GM23338 (cell line): ENCODE data around the gene DTNA. TPM values are rescaled to one million over a fixed set of nuclear protein-coding genes. Genes with fewer than 3 reads are reported as not detected.

ENCODE experiments used
- ATAC-seq: fragments of 200-7000 bp; cut with Tn5 transposase; 3 replicates; pipeline ENCODE4 v1.9.1; 2020
- DNase-seq: peaks from one replicate; pipeline ENCODE4 v3.0.0-alpha.2; 2015; ENCODE audit warnings: low spot score
- H2AFZ ChIP-seq: fragments of 200-600 bp; sonication (generic); 2 replicates; pipeline ENCODE4 v1.8.0; 2016; ENCODE audit warnings: antibody characterized with exemption, mild to moderate bottlenecking, moderate library complexity
- H3F3A ChIP-seq: fragments of 200-600 bp; sonication (generic); replicated peaks from 2 replicates; pipeline ENCODE4 v1.8.0; 2017; ENCODE audit warnings: antibody characterized with exemption, mixed run types, low read depth
- H3K27ac ChIP-seq: fragments of 200-600 bp; sonication (generic); 2 replicates; pipeline ENCODE4 v1.6.1; 2016; ENCODE audit warnings: low read depth
- H3K27me3 ChIP-seq: fragments of 200-600 bp; sonication (generic); 2 replicates; pipeline ENCODE4 v1.8.0; 2016; ENCODE audit warnings: mild to moderate bottlenecking, mixed run types, moderate library complexity; ENCODE audit not compliant: insufficient read depth
- H3K36me3 ChIP-seq: fragments of 200-600 bp; sonication (generic); 2 replicates; pipeline ENCODE4 v1.8.0; 2016; ENCODE audit warnings: mild to moderate bottlenecking; ENCODE audit not compliant: insufficient read depth
- H3K4me1 ChIP-seq: fragments of 200-600 bp; sonication (generic); 2 replicates; pipeline ENCODE4 v1.8.0; 2016; ENCODE audit warnings: mild to moderate bottlenecking, moderate library complexity; ENCODE audit not compliant: insufficient read depth
- H3K4me2 ChIP-seq: fragments of 200-600 bp; sonication (generic); 2 replicates; pipeline ENCODE4 v1.7.1; 2017; ENCODE audit warnings: mixed run types
- H3K4me3 ChIP-seq: fragments of 200-600 bp; sonication (generic); 2 replicates; pipeline ENCODE4 v1.6.1; 2016; ENCODE audit warnings: mixed run types
- H3K79me2 ChIP-seq: fragments of 200-600 bp; sonication (generic); replicated peaks from 2 replicates; pipeline ENCODE4 v1.8.0; 2017; ENCODE audit warnings: mild to moderate bottlenecking; ENCODE audit not compliant: insufficient read depth
- H3K9me2 ChIP-seq: fragments of 200-600 bp; sonication (generic); 2 replicates; pipeline ENCODE4 v1.8.0; 2017; ENCODE audit not compliant: insufficient read depth
- H4K20me1 ChIP-seq: fragments of 200-600 bp; sonication (generic); replicated peaks from 2 replicates; pipeline ENCODE4 v1.8.0; 2017; ENCODE audit warnings: mild to moderate bottlenecking; ENCODE audit not compliant: insufficient read depth
- H3K27ac Mint-ChIP-seq: 2 replicates; pipeline ENCODE4 v1.8.0; 2020; ENCODE audit warnings: inconsistent platforms, mild to moderate bottlenecking, moderate library complexity, mixed read lengths
- H3K27me3 Mint-ChIP-seq: 3 replicates; pipeline ENCODE4 v1.8.0; 2022; ENCODE audit warnings: low read depth, mild to moderate bottlenecking, moderate library complexity, mixed read lengths, inconsistent platforms; ENCODE audit not compliant: insufficient read depth, poor library complexity
- H3K36me3 Mint-ChIP-seq: 3 replicates; pipeline ENCODE4 v1.8.0; 2021; ENCODE audit warnings: low read depth, mild to moderate bottlenecking, inconsistent platforms, moderate library complexity, mixed read lengths
- H3K4me1 Mint-ChIP-seq: 3 replicates; pipeline ENCODE4 v1.8.0; 2020; ENCODE audit warnings: mild to moderate bottlenecking, inconsistent platforms, mixed read lengths
- H3K4me3 Mint-ChIP-seq: 3 replicates; pipeline ENCODE4 v1.8.0; 2021; ENCODE audit warnings: moderate library complexity, mild to moderate bottlenecking, inconsistent platforms, mixed read lengths
- H3K9me3 Mint-ChIP-seq: 3 replicates; pipeline ENCODE4 v1.8.0; 2020; ENCODE audit warnings: moderate library complexity, mild to moderate bottlenecking, inconsistent platforms, mixed read lengths
- CREB1 ChIP-seq: fragments of 250-450 bp; sonication (Bioruptor Pico); IDR thresholded peaks from 2 replicates; pipeline ENCODE4 v1.5.0; 2020; ENCODE audit warnings: low read depth, mild to moderate bottlenecking, moderate library complexity
- CTCF ChIP-seq, 2 experiments: fragments of 200-600 bp in 1 of 2; sonication (generic) in 1 of 2; conservative IDR thresholded peaks; 2 replicates each; pipeline versions ENCODE4 v1.5.1 to v1.6.1; 2016 to 2017; ENCODE audit warnings: antibody characterized with exemption in 2 of 2, low read depth in 2 of 2, mild to moderate bottlenecking in 2 of 2, moderate library complexity in 1 of 2
- ETS1 ChIP-seq: IDR thresholded peaks from 2 replicates; pipeline ENCODE4 v1.6.1; 2016; ENCODE audit warnings: antibody characterized with exemption
- EZH2 ChIP-seq: fragments of 200-600 bp; sonication (generic); IDR thresholded peaks from one replicate; pipeline ENCODE4 v1.8.0; 2017; ENCODE audit warnings: antibody characterized with exemption, mild to moderate bottlenecking, low read depth; ENCODE audit not compliant: unreplicated experiment
- EZH2phosphoT487 ChIP-seq: fragments of 200-600 bp; sonication (generic); IDR thresholded peaks from one replicate; pipeline ENCODE4 v1.8.1; 2018; ENCODE audit warnings: antibody characterized with exemption; ENCODE audit not compliant: unreplicated experiment
- NANOG ChIP-seq: IDR thresholded peaks from 2 replicates; pipeline ENCODE4 v1.6.1; 2016; ENCODE audit warnings: antibody characterized with exemption, borderline replicate concordance
- POLR2AphosphoS5 ChIP-seq: IDR thresholded peaks from 2 replicates; pipeline ENCODE4 v1.6.1; 2016; ENCODE audit warnings: antibody characterized with exemption, low read depth
- STAT1 ChIP-seq: IDR thresholded peaks from one replicate; pipeline ENCODE4 v1.6.1; 2016; ENCODE audit warnings: antibody characterized with exemption; ENCODE audit not compliant: unreplicated experiment
- ZNF114 ChIP-seq: fragments of 250-450 bp; sonication (Bioruptor Pico); IDR thresholded peaks from 2 replicates; pipeline ENCODE4 v1.5.0; 2020; ENCODE audit warnings: mild to moderate bottlenecking, moderate library complexity
- ZNF331 ChIP-seq: fragments of 250-450 bp; sonication (Bioruptor Pico); IDR thresholded peaks from 2 replicates; pipeline ENCODE4 v1.5.0; 2020; ENCODE audit warnings: low read depth, mild to moderate bottlenecking, moderate library complexity
- polyA plus RNA-seq: library from polyadenylated mRNA; unstranded; fragments of >200 nt; fragmentation: Nextera tagmentation; extraction: Ambion mirVana; gene quantifications from 2 replicates; pipeline ENCODE4 v1.2.1, GENCODE V29; 2016
- total RNA-seq: library from RNA; depleted of rRNA; stranded (reverse); fragments of >200 nt; shearing (Covaris generic); gene quantifications from 2 replicates; pipeline ENCODE4 v1.2.3, GENCODE V29; 2014
- TF ChIP-seq, protein P1 (sequence below): IDR thresholded peaks from one replicate; pipeline ENCODE4 v1.6.1; 2018; ENCODE audit warnings: antibody characterized with exemption; ENCODE audit not compliant: unreplicated experiment

The DTNA gene
- total and polyA plus RNA-seq, 2 experiments from 2014 or later = 11.5 to 25.1 TPM

GRCh38 chr18:34863702-34864101 is 153.6 kb downstream of the DTNA start (continued):
- TF ChIP-seq, protein P1, sequence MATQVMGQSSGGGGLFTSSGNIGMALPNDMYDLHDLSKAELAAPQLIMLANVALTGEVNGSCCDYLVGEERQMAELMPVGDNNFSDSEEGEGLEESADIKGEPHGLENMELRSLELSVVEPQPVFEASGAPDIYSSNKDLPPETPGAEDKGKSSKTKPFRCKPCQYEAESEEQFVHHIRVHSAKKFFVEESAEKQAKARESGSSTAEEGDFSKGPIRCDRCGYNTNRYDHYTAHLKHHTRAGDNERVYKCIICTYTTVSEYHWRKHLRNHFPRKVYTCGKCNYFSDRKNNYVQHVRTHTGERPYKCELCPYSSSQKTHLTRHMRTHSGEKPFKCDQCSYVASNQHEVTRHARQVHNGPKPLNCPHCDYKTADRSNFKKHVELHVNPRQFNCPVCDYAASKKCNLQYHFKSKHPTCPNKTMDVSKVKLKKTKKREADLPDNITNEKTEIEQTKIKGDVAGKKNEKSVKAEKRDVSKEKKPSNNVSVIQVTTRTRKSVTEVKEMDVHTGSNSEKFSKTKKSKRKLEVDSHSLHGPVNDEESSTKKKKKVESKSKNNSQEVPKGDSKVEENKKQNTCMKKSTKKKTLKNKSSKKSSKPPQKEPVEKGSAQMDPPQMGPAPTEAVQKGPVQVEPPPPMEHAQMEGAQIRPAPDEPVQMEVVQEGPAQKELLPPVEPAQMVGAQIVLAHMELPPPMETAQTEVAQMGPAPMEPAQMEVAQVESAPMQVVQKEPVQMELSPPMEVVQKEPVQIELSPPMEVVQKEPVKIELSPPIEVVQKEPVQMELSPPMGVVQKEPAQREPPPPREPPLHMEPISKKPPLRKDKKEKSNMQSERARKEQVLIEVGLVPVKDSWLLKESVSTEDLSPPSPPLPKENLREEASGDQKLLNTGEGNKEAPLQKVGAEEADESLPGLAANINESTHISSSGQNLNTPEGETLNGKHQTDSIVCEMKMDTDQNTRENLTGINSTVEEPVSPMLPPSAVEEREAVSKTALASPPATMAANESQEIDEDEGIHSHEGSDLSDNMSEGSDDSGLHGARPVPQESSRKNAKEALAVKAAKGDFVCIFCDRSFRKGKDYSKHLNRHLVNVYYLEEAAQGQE = no peak
- TF ChIP-seq CREB1 (CRISPR knock-in tag) (no peak), ZNF114 (CRISPR knock-in tag) (no peak), ZNF331 (CRISPR knock-in tag) (no peak)

DNA sequence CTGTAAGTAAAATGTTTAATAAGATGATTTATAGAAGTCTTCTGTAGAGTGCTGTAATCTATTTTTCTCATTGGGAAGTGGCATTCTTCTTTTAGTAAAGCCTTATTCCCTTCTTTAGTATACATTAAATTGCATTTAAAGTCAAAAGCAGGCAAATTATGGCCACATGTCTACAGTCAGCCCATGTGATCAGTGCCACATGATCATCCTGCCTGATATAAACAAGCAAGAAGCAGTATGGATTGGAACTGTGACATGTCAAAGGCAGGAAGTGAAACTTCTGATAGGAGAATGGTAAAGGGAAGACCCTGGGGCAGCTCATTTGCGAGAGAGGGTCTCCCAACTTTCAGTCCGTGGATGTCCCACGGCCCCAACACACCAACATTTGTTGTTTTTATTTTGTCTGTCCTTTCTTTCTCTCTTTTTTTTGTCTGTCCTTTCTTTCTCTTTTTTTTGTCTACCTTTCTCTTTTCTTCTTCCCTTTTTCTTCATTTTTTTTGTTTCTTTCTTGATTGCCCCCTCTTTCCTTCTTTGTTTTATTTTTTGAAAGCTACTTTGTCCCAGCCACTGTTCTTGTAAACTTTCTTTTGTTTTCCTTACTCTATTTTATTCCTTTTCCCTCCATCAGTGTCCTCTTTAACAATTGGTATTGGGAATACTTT is 154.9 kb downstream of the DTNA start:
- H3K27ac Mint-ChIP-seq = no peak overlapping the region
- H3K36me3 ChIP-seq = no peaks in the 10 kb centered on the region
- H3K27me3 ChIP-seq = no peaks in the 10 kb centered on the region
- no peak overlapping the region for H3K27ac ChIP-seq
- H3K27me3 Mint-ChIP-seq = no peaks in the 10 kb centered on the region
- H4K20me1 ChIP-seq = no peaks in the 10 kb centered on the region
- no peaks in the 10 kb centered on the region for H3K79me2 ChIP-seq
- H3K4me2 ChIP-seq = no peak overlapping the region
- no peak overlapping the region for H3K4me3 ChIP-seq
- no peaks in the 10 kb centered on the region for H3K9me3 Mint-ChIP-seq
- peaks cover 6% of the 10 kb centered on the region for H3K4me1 ChIP-seq
- H3K4me3 Mint-ChIP-seq = no peak overlapping the region
- H3F3A ChIP-seq = no peaks in the 10 kb centered on the region
- H3K9me2 ChIP-seq = no peaks in the 10 kb centered on the region
- H3K4me1 Mint-ChIP-seq = peaks cover 6% of the 10 kb centered on the region; the same call in 2 of the 3 replicates
- ATAC-seq (no peak), DNase-seq (no peak)
- no peaks in the 10 kb centered on the region for H3K36me3 Mint-ChIP-seq
- no peak overlapping the region for H2AFZ ChIP-seq
- TF ChIP-seq ETS1 = no peak
- no peak for TF ChIP-seq EZH2
- TF ChIP-seq CTCF (conservative IDR thresholded peaks at IDR 0.05; ENCODE audit: low read depth in 2 of 2) = no peak
- no peak for TF ChIP-seq NANOG
- no peak for TF ChIP-seq ZNF331 (CRISPR knock-in tag)
- TF ChIP-seq STAT1 = no peak
- TF ChIP-seq EZH2phosphoT487 = no peak
- TF ChIP-seq, protein P1 = no peak
- no peak for TF ChIP-seq CREB1 (CRISPR knock-in tag)
- TF ChIP-seq POLR2AphosphoS5 = no peak
- no peak for TF ChIP-seq ZNF114 (CRISPR knock-in tag)
